HG03175 (cell line): ENCODE data around the gene SERPINE1.
"Not testable (repeated sequence)": the region's sequence is repeated elsewhere in the genome, so short reads cannot be mapped to it uniquely, and the experiment has no call there.

Experiments used
- ATAC-seq: cut with Tn5 transposase; IDR thresholded peaks from one replicate; pipeline ENCODE4 v1.9.1; 2021; ENCODE audit warnings: mild to moderate bottlenecking, moderate library complexity; ENCODE audit not compliant: unreplicated experiment

The SERPINE1 gene

DNA sequence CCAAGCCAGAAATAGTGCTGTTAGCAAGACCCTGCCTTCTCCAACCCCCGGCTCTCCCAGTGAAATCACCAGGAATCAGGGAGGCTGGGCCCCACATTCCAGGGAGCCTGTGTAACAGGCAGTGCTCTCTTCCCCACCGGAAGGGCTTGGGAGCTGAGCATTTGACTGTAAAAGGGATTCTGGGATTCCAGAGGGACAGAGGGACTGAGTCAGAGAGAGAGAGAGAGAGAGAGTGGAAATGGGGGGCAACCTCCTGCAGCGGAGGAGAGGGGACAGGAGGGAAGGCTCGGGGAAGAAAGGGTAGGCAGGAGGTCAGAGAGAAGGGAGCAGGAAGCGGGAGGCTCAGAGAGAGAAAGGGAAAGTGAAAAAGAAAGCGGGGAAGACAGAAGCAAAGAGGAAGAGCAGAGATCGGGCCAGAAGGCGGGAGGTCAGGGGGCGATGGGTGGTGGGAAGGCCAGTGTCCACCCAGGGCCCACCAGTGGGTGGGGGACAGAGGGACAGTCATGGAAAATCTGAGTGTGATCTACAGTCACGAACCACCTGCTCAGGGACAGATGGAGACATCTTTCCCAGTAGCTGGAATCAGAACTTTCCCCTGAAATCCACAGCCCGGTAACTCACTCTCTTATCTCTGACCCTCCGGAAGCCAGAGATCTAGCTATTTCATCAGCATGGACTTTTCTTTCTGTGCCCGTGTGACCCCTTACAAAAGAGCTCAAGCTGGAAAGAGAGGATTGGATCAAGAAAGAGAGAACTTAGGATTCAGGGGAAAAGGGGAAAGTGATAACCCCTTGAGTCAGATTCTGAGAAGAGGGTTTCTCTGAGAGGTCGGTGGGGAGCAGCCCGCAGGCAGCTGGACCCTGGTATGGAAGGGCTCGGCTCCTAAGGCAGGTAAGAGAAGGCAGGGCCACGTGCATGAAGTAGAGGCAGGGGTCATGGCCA is 4.6 kb upstream of the SERPINE1 start:
- ATAC-seq, result no peak

DNA sequence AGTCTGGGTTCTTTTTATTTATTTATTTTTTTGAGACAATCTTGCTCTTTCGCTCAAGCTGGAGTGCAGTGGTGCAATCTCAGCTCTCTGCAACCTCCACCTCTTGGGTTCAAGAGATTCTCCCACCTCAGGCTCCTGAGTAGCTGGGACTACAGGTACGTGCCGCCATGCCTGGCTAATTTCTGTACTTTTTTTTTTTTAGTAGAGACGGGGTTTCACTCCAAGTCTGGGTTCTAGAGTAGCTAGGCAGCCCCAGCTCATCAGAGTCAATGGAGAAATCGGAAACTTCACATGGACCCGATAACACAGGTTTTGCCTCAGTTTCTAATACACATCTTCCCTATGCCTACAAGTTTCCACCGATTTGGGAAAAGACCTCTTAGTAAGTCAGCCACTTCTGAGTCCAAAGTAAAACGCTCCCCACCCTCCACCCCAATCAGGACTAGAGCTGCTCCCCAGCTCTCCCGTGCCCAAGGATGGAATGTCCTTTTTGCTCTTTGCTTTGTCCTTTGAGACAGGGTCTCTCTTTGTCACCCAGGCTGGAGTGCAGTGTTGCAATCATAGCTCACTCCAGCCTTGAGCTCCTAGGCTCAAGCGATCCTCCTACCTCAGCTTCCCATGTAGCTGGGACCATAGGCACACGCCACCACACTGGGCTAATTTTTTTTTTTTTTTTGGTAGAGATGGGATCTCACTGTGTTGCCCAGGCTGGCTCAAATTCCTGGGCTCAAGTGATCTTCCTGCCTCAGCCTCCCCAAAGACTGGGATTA is 3.8 kb upstream of the SERPINE1 start:
- ATAC-seq, result no peak

DNA sequence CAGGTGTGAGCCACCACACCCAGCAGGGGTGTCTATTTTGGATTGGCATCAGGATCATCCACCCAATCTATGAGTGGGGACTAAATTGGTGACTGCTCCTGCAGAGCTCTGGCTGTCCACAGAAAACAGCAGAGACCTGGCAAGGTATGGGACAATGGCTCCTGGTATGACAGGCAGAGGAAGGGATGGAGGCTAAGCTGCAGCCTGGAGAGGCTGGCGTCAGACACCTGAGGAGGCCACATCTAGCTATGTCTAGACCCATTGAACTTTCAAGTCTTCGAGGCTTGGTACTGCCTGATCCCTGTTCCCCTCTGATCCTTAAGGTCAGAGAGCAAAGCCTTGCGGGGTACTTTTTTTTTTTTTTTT is 3.2 kb upstream of the SERPINE1 start:
- no peak for ATAC-seq

DNA sequence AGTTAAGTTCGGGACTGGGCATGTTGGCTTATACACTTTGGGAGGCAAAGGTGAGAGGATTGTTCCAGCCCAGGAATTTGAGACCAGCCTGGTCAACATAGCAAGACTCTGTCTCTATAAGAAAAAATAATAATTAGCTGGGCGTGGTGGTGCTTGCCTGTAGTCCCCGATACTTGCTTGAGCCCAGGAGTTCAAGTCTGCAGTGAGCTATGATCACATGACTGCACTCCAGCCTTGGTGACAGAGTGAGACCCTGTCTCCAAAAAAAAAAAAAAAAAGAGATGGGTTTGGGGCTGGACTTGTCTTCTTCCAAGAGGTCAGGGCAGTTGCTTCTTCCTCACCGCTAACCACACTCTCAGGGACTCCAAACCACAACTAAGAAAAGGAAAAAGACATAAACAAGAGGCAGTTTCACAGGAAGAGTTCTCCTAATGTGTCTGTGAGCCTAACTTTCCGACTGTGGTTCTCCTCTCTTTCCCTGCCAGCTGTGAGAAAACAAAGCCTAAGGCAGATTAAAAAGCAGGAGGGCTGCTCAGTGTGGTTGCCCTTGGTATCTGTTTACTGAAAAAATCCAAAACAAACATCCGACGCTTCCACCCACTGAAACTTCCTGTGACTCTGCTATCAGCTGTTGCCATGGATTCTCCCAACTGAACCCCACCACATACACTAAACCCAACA is 2.4 kb upstream of the SERPINE1 start:
- no peak for ATAC-seq

DNA sequence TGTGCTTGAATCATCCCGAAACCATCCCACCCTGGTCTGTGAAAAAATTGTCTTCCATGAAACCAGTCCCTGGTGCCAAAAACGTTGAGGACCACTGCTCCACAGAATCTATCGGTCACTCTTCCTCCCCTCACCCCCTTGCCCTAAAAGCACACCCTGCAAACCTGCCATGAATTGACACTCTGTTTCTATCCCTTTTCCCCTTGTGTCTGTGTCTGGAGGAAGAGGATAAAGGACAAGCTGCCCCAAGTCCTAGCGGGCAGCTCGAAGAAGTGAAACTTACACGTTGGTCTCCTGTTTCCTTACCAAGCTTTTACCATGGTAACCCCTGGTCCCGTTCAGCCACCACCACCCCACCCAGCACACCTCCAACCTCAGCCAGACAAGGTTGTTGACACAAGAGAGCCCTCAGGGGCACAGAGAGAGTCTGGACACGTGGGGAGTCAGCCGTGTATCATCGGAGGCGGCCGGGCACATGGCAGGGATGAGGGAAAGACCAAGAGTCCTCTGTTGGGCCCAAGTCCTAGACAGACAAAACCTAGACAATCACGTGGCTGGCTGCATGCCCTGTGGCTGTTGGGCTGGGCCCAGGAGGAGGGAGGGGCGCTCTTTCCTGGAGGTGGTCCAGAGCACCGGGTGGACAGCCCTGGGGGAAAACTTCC is 784 bp upstream of the SERPINE1 start:
- peak; percentile 78 for ATAC-seq

DNA sequence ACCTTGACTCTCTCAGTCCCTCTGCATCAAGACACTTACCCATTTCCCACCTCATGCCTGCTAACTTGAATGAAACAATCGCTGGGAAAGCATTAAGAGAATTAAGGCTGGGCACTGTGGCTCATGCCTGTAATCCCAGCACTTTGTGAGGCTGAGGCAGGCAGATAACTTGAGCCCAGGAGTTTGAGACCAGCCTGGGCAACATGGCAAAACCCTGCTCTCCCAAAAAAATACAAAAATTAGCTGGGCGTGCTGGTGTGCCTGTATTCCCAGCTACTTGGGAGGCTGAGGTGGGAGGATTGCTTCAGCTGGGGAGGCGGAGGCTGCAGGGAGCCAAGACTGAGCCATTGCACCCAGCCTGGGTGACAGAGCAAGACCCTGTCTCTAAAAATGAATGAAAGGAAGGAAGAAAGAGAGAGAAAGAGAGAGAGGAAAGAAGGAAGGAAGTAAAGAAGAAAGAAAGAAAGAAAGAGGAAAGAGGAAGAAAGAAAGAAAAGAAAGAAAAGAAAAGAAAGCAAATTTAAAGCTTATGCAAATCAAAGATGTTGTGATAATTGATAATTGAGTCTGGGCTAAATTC is 646 bp downstream of the SERPINE1 start:
- ATAC-seq, result no peak

DNA sequence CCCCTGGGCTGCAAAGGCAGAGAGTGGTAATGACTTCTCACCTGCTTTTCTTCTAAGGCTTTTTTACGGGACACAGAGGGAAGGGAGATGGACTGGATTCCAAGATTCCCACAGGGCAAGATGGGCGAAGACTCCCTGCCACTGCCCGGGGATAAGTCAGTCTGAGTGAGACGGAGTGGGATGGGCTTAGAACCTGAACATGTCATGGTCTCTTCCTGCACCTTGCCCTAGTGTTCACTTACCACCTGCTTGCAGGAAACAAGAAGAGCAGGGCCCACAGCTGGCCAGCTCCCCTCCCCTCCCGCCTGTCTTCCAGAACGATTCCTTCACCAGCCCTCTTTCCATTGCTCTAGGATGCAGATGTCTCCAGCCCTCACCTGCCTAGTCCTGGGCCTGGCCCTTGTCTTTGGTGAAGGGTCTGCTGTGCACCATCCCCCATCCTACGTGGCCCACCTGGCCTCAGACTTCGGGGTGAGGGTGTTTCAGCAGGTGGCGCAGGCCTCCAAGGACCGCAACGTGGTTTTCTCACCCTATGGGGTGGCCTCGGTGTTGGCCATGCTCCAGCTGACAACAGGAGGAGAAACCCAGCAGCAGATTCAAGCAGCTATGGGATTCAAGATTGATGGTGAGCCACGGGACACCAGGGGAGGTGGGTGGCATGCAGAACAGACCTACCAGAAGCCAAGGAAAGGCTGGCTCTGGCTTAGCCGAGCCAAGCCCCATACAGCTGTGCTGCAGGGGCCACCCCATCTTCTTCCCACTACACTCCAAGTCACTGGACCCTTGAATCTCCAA is 1.3 kb downstream of the SERPINE1 start:
- no peak for ATAC-seq

DNA sequence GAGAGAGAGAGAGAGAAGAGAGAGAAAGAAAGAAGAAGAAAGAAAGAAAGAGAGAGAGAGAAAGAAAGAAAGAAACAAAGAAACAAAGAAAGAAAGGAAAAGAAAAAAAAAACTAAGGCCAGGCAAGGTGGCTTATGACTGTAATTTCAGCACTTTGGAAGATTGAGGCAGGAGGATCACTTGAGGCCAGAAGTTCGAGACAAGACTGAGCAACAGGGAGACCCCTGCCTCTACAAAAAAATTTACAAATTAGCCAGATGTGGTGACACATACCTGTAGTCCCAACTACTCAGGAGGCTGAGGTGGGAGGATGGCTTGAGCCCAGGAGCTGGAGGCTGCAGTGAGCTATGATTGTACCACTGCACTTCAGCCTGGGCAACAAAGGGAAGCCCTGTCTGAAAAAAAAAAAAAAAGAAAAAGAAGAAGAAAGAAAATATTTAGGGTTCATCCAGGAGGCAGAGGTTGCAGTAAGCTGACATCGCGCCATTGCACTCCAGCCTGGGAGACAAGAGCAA is 2.8 kb downstream of the SERPINE1 start:
- ATAC-seq, result no peak

DNA sequence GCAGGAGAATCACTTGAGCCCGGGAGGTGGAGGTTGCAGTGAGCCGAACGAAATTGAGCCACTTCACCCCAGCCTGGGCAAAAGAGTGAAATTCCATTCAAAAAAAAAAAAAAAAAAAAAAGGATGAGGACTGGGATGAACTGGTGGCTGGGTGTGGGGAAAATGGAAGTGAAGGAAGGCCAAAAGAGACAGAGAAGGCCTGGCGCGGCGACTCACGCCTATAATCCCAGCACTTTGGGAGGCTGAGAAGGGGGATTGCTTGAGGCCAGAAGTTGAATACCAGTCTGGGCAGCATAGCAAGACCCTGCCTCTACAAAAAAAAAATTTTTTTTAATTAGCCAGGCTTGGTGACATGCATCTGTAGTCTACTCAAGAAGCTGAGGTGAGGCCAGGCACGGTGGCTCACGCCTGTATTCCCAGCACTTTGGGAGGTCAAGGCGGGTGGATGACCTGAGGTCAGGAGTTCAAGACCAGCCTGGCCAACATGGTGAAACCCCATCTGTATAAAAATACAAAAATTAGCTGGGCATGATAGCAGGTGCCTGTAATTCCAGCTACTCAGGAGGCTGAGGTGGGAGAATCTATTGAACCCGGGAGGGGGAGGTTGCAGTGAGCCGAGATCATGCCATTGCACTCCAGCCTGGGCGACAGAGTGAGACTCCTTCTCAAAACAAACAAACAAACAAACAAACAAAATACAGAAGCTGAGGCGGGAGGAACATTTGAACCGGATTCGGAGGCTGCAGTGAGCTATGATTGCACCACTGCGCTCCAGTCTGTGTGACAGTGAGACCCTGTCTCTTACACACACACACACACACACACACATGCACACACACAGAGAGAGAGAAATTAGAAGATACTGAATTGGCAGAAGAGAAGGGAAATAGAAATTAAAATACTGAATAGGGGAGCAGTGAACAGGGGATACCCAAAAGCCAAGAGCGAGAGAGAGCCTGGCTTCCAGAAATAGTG is 6.0 kb downstream of the SERPINE1 start:
- ATAC-seq, result not testable (repeated sequence)

DNA sequence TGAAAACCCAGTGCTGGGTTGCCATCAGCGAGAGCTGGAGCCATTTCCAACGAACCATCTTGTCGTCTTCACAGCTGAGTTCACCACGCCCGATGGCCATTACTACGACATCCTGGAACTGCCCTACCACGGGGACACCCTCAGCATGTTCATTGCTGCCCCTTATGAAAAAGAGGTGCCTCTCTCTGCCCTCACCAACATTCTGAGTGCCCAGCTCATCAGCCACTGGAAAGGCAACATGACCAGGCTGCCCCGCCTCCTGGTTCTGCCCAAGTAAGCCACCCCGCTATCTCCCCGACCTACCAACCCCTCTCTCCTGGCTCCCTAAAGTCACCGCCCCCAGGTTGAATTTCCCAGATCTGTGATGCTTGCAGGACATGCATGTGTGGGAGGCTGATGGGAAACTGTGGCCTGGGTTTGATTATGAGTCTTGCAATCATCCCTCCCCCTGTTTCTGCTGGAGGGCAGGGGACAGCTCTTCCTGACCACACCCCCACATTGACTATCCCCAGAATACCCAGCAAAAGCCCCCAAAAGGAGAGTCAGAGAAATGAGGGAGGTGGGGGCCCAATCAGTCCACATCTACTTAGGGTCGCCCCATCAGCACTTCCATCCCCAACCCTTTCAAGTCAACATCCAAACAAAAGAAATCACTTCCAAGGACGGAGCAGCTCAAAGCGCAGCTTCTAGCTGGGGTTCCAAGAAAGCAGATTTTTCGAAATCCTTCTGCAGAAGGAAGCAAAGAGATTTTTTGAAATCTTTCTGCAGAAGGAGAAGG is 6.9 kb downstream of the SERPINE1 start:
- no peak for ATAC-seq

DNA sequence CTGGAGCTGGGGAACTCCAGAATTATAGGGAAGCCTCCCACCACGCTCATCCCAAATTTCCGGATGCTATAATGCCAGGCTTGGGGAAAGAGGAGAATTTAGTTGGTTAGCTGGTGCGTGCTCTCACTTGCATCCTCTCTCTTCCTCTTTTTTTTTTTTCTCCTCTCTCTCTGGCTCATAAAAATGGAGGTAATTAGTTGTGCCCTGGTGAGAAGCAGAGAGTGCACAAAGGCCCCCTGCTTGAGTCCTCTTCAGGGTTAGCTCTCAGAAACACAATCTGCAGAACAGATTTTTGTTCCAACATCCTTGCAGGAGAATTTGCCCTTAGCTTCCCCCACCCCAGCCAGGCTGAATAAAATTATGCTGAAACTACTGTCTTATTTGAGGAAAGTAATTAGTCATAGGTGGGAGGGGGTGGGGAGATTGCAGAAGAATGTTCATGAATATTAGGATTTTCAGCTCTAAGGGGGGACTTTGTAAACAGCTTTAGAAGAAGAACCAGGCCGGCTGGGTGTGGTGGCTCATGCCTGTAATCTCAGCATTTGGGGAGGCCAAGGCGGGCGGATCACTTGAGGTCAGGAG is 7.6 kb downstream of the SERPINE1 start:
- ATAC-seq, result no peak

DNA sequence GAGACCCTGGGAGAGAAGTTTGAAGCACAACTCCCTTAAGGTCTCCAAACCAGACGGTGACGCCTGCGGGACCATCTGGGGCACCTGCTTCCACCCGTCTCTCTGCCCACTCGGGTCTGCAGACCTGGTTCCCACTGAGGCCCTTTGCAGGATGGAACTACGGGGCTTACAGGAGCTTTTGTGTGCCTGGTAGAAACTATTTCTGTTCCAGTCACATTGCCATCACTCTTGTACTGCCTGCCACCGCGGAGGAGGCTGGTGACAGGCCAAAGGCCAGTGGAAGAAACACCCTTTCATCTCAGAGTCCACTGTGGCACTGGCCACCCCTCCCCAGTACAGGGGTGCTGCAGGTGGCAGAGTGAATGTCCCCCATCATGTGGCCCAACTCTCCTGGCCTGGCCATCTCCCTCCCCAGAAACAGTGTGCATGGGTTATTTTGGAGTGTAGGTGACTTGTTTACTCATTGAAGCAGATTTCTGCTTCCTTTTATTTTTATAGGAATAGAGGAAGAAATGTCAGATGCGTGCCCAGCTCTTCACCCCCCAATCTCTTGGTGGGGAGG is 10.8 kb downstream of the SERPINE1 start:
- ATAC-seq, result no peak

DNA sequence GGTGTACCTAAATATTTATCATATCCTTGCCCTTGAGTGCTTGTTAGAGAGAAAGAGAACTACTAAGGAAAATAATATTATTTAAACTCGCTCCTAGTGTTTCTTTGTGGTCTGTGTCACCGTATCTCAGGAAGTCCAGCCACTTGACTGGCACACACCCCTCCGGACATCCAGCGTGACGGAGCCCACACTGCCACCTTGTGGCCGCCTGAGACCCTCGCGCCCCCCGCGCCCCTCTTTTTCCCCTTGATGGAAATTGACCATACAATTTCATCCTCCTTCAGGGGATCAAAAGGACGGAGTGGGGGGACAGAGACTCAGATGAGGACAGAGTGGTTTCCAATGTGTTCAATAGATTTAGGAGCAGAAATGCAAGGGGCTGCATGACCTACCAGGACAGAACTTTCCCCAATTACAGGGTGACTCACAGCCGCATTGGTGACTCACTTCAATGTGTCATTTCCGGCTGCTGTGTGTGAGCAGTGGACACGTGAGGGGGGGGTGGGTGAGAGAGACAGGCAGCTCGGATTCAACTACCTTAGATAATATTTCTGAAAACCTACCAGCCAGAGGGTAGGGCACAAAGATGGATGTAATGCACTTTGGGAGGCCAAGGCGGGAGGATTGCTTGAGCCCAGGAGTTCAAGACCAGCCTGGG is 11.4 kb downstream of the SERPINE1 start:
- ATAC-seq, result peak; percentile 68

DNA sequence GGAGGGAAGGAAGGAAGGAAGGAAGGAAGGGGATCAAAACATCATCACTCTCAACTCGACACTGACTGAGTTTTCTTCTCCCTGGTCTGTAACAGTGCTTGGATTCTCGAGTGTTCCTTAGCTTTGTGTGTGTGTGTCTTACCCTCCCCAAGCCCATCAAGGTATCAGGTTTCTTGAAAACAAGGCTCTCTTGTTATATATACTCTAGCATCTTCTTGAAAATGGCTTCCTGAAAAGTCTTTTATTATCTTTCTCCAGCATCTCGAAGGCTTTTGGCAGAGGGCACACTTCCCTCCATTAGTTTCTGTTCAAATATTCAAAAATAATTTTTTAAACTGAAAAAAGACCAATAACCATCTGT is 13.4 kb downstream of the SERPINE1 start:
- ATAC-seq, result no peak

DNA sequence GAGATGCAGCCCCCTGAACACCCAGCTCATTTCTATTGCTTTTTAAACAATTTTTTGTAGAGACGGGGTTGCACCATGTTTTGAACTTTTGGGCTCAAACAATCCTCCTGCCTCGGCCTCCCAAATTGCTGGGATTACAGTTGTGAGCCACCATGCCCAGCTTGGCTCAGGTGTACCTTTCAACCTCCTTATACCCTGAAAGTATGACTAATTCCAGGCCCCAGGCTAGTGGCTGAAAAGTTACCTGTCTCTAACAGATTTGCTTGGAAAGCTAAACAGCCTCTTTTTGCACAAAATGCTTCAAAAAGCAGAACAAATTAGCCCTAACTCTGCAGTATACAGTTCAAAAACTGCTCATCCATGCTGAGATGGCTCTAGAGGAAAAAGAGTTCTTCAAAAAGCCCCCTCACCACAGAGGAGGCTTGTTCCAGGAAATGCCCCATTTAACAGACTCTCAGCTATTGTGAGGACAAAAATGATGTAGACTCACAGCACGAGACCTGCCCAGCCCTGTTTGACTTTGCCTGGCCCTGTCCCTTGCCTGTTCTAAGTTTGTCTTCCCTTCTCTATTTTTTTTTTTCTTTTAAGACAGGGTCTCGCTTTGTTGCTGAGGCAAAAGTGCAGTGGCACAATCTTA is 14.0 kb downstream of the SERPINE1 start:
- no peak for ATAC-seq
